Stimulated activated CD4-positive, alpha-beta T cell treated with anti-CD3 and anti-CD28 coated beads, Interleukin-4, amount 100 ng/mL, for 48 hours (primary cell): ENCODE measurements around the gene ADARB2.

Experiments used
- DNase-seq, 2 donors: peaks; one replicate each; pipeline ENCODE4 v3.0.0-alpha.2; 2020; ENCODE audit warnings: low read depth in 2 of 2

The ADARB2 gene

GRCh38 chr10:1663226-1663625 lies 74.1 kb downstream of the ADARB2 start:
- DNase-seq: no peak

GRCh38 chr10:1662438-1663025 lies 74.8 kb downstream of the ADARB2 start:
- no peak for DNase-seq

- no peak for DNase-seq
Observed at GRCh38 chr10:1661859-1662437, 75.4 kb downstream of the ADARB2 start.

GRCh38 chr10:1661416-1661815 lies 75.9 kb downstream of the ADARB2 start:
- no peak for DNase-seq

- DNase-seq: no peak
Observed at GRCh38 chr10:1660815-1661214, 76.5 kb downstream of the ADARB2 start.

GRCh38 chr10:1660386-1660785 lies 76.9 kb downstream of the ADARB2 start:
- no peak for DNase-seq

- DNase-seq: no peak
Observed at GRCh38 chr10:1659221-1659791, 78.0 kb downstream of the ADARB2 start.

- DNase-seq: no peak
Observed at GRCh38 chr10:1658658-1659057, 78.7 kb downstream of the ADARB2 start.

- DNase-seq: no peak
Observed at GRCh38 chr10:1657479-1657878, 79.8 kb downstream of the ADARB2 start.

- no peak for DNase-seq
Observed at GRCh38 chr10:1655367-1655766, 82.0 kb downstream of the ADARB2 start.

- DNase-seq: no peak
Observed at GRCh38 chr10:1654811-1655356, 82.4 kb downstream of the ADARB2 start.

GRCh38 chr10:1654247-1654646 lies 83.1 kb downstream of the ADARB2 start:
- DNase-seq: no peak

GRCh38 chr10:1653321-1653720 lies 84.0 kb downstream of the ADARB2 start:
- DNase-seq: no peak

GRCh38 chr10:1652151-1652550 lies 85.2 kb downstream of the ADARB2 start:
- DNase-seq: no peak

GRCh38 chr10:1651270-1651966 lies 85.9 kb downstream of the ADARB2 start:
- no peak for DNase-seq

- no peak for DNase-seq
Observed at GRCh38 chr10:1650542-1651269, 86.6 kb downstream of the ADARB2 start.

- DNase-seq: no peak
Observed at GRCh38 chr10:1648648-1649047, 88.7 kb downstream of the ADARB2 start.

- DNase-seq: no peak
Observed at GRCh38 chr10:1646332-1646731, 91.0 kb downstream of the ADARB2 start.

- DNase-seq: no peak
Observed at GRCh38 chr10:1645896-1646295, 91.4 kb downstream of the ADARB2 start.

GRCh38 chr10:1644191-1644711 lies 93.1 kb downstream of the ADARB2 start:
- no peak for DNase-seq

GRCh38 chr10:1643908-1644179 lies 93.5 kb downstream of the ADARB2 start:
- DNase-seq: no peak
